H1 (cell line): ENCODE measurements around the gene TRIAP1. TPM values are rescaled to one million over a fixed set of nuclear protein-coding genes. Genes with fewer than 3 reads are reported as not detected.
A peak's percentile ranks its signal among the peaks of the same experiment; 100 is the strongest.

Experiments
- CTCF ChIA-PET: fragments of 300-600 bp; sonication (Branson Sonifier 250); formaldehyde crosslinking; loops from one replicate; lab custom pipeline; 2021; ENCODE audit not compliant: partially characterized antibody; lab: Charles Lee
- POLR2A ChIA-PET: fragments of 300-600 bp; sonication (Branson Sonifier 250); formaldehyde crosslinking; loops from one replicate; lab custom pipeline; 2021; ENCODE audit warnings: inconsistent platforms; ENCODE audit not compliant: partially characterized antibody; lab: Charles Lee
- DNase-seq, 2 experiments: peaks; one replicate each; pipeline versions ENCODE4 v3.0.0 to v3.0.0-alpha.2; 2010 to 2022; ENCODE audit warnings: low spot score in 2 of 2, low read depth in 1 of 2, mixed read lengths in 1 of 2
- FAIRE-seq: peaks from 2 replicates; lab custom pipeline; 2011; peaks lifted over from hg19 to GRCh38; lab: Jason Lieb, UNC
- H2AFZ ChIP-seq: 2 replicates; pipeline ENCODE4 v1.8.1; 2012; ENCODE audit warnings: low read length, inconsistent platforms
- H2AK5ac ChIP-seq: 2 replicates; pipeline ENCODE4 v1.6.1; 2013; ENCODE audit warnings: low read depth, low read length
- H2BK120ac ChIP-seq: replicated peaks from 2 replicates; pipeline ENCODE3; 2013; ENCODE audit warnings: low read depth, low read length, inconsistent platforms
- H2BK12ac ChIP-seq: 2 replicates; pipeline ENCODE4 v1.6.1; 2013; ENCODE audit warnings: low read depth, low read length
- H2BK15ac ChIP-seq: 2 replicates; pipeline ENCODE4 v1.6.1; 2013; ENCODE audit warnings: low read length
- H2BK20ac ChIP-seq: 2 replicates; pipeline ENCODE4 v1.6.1; 2013; ENCODE audit warnings: low read length
- H2BK5ac ChIP-seq: 2 replicates; pipeline ENCODE4 v1.6.1; 2013; ENCODE audit warnings: low read depth, low read length
- H3K14ac ChIP-seq: 2 replicates; pipeline ENCODE4 v1.6.1; 2013; ENCODE audit warnings: inconsistent platforms; ENCODE audit not compliant: insufficient read length
- H3K18ac ChIP-seq: 2 replicates; pipeline ENCODE4 v1.6.1; 2013; ENCODE audit warnings: low read length; ENCODE audit errors: extremely low read depth
- H3K23ac ChIP-seq: 2 replicates; pipeline ENCODE4 v1.6.1; 2013; ENCODE audit warnings: inconsistent platforms; ENCODE audit not compliant: insufficient read length
- H3K23me2 ChIP-seq: 2 replicates; pipeline ENCODE4 v1.6.1; 2013; ENCODE audit warnings: low read depth, low read length
- H3K27ac ChIP-seq: 2 replicates; pipeline ENCODE4 v1.6.1; 2011; ENCODE audit warnings: low read depth, low read length, inconsistent platforms
- H3K27me3 ChIP-seq, 4 experiments: replicated peaks in 1 of 4; 1 replicate in 1 of 4; 2 replicates in 3 of 4; pipeline versions ENCODE4 v1.6.1 to v1.8.1; 2011 to 2013; ENCODE audit warnings: low read length in 3 of 4, mild to moderate bottlenecking in 3 of 4, inconsistent platforms in 2 of 4, mixed read lengths in 2 of 4, moderate library complexity in 1 of 4; ENCODE audit not compliant: control insufficient read depth in 3 of 4, insufficient read depth in 3 of 4; ENCODE audit errors: extremely low read depth in 1 of 4
- H3K36me3 ChIP-seq, 4 experiments: 2 replicates each; pipeline versions ENCODE4 v1.6.1 to v1.8.1; 2011 to 2013; ENCODE audit warnings: mild to moderate bottlenecking in 4 of 4, low read length in 3 of 4, moderate library complexity in 2 of 4, control low read depth in 1 of 4, inconsistent platforms in 1 of 4; ENCODE audit not compliant: insufficient read depth in 4 of 4, control insufficient read depth in 2 of 4
- H3K4ac ChIP-seq: replicated peaks from 2 replicates; pipeline ENCODE3; 2013; ENCODE audit warnings: low read length, low read depth, mixed read lengths, inconsistent platforms; ENCODE audit not compliant: insufficient read length
- H3K4me1 ChIP-seq, 4 experiments: replicated peaks in 1 of 4; 1 replicate in 1 of 4; 2 replicates in 3 of 4; pipeline versions ENCODE4 v1.6.1 to v1.8.1; 2011 to 2013; ENCODE audit warnings: low read length in 3 of 4, inconsistent platforms in 2 of 4, mixed read lengths in 1 of 4; ENCODE audit not compliant: insufficient read depth in 4 of 4, control insufficient read depth in 3 of 4
- H3K4me2 ChIP-seq, 2 experiments: 2 replicates each; pipeline versions ENCODE4 v1.6.1 to v1.8.1; 2011 to 2013; ENCODE audit warnings: low read depth in 2 of 2, low read length in 2 of 2, control low read depth in 1 of 2, inconsistent platforms in 1 of 2, mild to moderate bottlenecking in 1 of 2; ENCODE audit not compliant: insufficient read depth in 1 of 2
- H3K4me3 ChIP-seq, 4 experiments: fragments of 200-600, 300-600 bp in 1 of 4; sonication (generic), shearing (Covaris generic), sonication (Bioruptor Twin) in 1 of 4; 2 replicates each; pipeline versions ENCODE4 v1.5.1 to v1.8.1; 2011 to 2016; ENCODE audit warnings: low read length in 4 of 4, low read depth in 3 of 4, control low read depth in 2 of 4, inconsistent platforms in 2 of 4, mild to moderate bottlenecking in 2 of 4, mixed read lengths in 1 of 4, moderate library complexity in 1 of 4; ENCODE audit not compliant: insufficient read depth in 2 of 4; ENCODE audit errors: extremely low read depth in 1 of 4
- H3K56ac ChIP-seq: replicated peaks from 2 replicates; pipeline ENCODE3; 2013; ENCODE audit warnings: low read depth, mild to moderate bottlenecking, mixed read lengths, low read length, inconsistent platforms; ENCODE audit not compliant: insufficient read length
- H3K79me1 ChIP-seq: 2 replicates; pipeline ENCODE4 v1.6.1; 2013; ENCODE audit warnings: low read depth, low read length, control low read depth
- H3K79me2 ChIP-seq, 2 experiments: 2 replicates each; pipeline versions ENCODE4 v1.6.1 to v1.8.1; 2012 to 2013; ENCODE audit warnings: low read length in 2 of 2, mild to moderate bottlenecking in 2 of 2, inconsistent platforms in 1 of 2; ENCODE audit not compliant: insufficient read depth in 2 of 2, control insufficient read depth in 1 of 2
- H3K9ac ChIP-seq, 4 experiments: replicated peaks in 1 of 4; 1 replicate in 1 of 4; 2 replicates in 3 of 4; pipeline versions ENCODE4 v1.6.1 to v1.8.1; 2011 to 2013; ENCODE audit warnings: low read depth in 3 of 4, low read length in 3 of 4, control low read depth in 2 of 4, mild to moderate bottlenecking in 2 of 4, moderate library complexity in 2 of 4, inconsistent platforms in 1 of 4; ENCODE audit errors: extremely low read depth in 1 of 4
- H3K9me3 ChIP-seq, 2 experiments: 2 replicates each; pipeline versions ENCODE4 v1.6.1 to v1.8.1; 2012 to 2013; ENCODE audit warnings: mild to moderate bottlenecking in 2 of 2, moderate library complexity in 2 of 2, control low read depth in 1 of 2, inconsistent platforms in 1 of 2, low read depth in 1 of 2, low read length in 1 of 2, mixed read lengths in 1 of 2; ENCODE audit not compliant: insufficient read depth in 2 of 2
- H4K20me1 ChIP-seq, 2 experiments: replicated peaks in 1 of 2; 2 replicates each; pipeline versions ENCODE3 to v1.8.1; 2011 to 2013; ENCODE audit warnings: inconsistent platforms in 2 of 2, low read length in 2 of 2, mild to moderate bottlenecking in 1 of 2; ENCODE audit not compliant: insufficient read depth in 2 of 2, control insufficient read depth in 1 of 2
- H4K5ac ChIP-seq: 2 replicates; pipeline ENCODE4 v1.6.1; 2013; ENCODE audit warnings: low read length, low read depth, mixed read lengths, inconsistent platforms; ENCODE audit not compliant: insufficient read length
- H4K8ac ChIP-seq: 2 replicates; pipeline ENCODE4 v1.8.0; 2013; ENCODE audit warnings: mild to moderate bottlenecking, moderate library complexity, low read length, inconsistent platforms; ENCODE audit not compliant: insufficient read depth; ENCODE audit errors: extremely low read depth
- H4K91ac ChIP-seq: replicated peaks from 2 replicates; pipeline ENCODE3; 2013; ENCODE audit warnings: low read length, mixed read lengths, inconsistent platforms; ENCODE audit not compliant: insufficient read length
- CBX8 ChIP-seq: fragments of 300-800, 300-1000 bp; sonication (generic); IDR thresholded peaks from 2 replicates; pipeline ENCODE4 v1.7.1; 2016; ENCODE audit warnings: low read depth, low read length, borderline replicate concordance
- CHD2 ChIP-seq: IDR thresholded peaks from 2 replicates; pipeline ENCODE4 v1.6.1; 2012; ENCODE audit warnings: low read length, improper control_type of control experiment
- FOSL1 ChIP-seq: IDR thresholded peaks from 2 replicates; pipeline ENCODE4 v1.6.1; 2011; ENCODE audit warnings: mild to moderate bottlenecking, low read depth, low read length, moderate library complexity; ENCODE audit not compliant: insufficient read depth
- JUND ChIP-seq: IDR thresholded peaks from 2 replicates; pipeline ENCODE4 v1.6.1; 2011; ENCODE audit warnings: mild to moderate bottlenecking, improper control_type of control experiment, low read length
- WGBS, 2 experiments: shearing (Covaris generic) in 1 of 2; methylation state at CpG; one replicate each; pipeline versions ENCODE4 v1.1.6 to v1.1.7; 2013 to 2015; ENCODE audit warnings: low lambda C conversion rate in 2 of 2, mixed read lengths in 2 of 2, inconsistent platforms in 1 of 2, low coverage in 1 of 2, missing lambda C conversion rate in 1 of 2; ENCODE audit not compliant: insufficient replicate concordance in 2 of 2, insufficient coverage in 1 of 2, insufficient read length in 1 of 2; ENCODE audit errors: extremely low coverage in 1 of 2, missing lambda C conversion rate in 1 of 2; 5-methylcytosine and 5-hydroxymethylcytosine counted together
- polyA plus RNA-seq, 7 experiments: library from polyadenylated mRNA; depleted of rRNA in 3 of 7; stranded (reverse) in 5 of 7; unstranded in 2 of 7; fragments of >200 nt in 5 of 7; fragments of 200-250 nt in 2 of 7; gene quantifications; 1 replicate in 5 of 7; 2 replicates in 1 of 7; 4 replicates in 1 of 7; pipeline versions ENCODE4 v1.2.1 to v1.2.3, GENCODE V29; 2011 to 2013; ENCODE audit warnings: missing spikeins in 2 of 7, mixed read lengths in 2 of 7
- total RNA-seq: library from RNA; stranded (reverse); fragmentation: NEBNext Ultra II Directional; extraction: Animal tissue kit (Norgen Biotek cat#: 25700); gene quantifications from 2 replicates; pipeline ENCODE4 v1.2.1, GENCODE V29; 2021
- TF ChIP-seq, protein P1 (sequence below), 3 experiments: IDR thresholded peaks; 1 replicate in 2 of 3; 2 replicates in 1 of 3; pipeline versions ENCODE4 v1.5.1 to v1.6.1; 2011; ENCODE audit warnings: low read length in 3 of 3, mild to moderate bottlenecking in 3 of 3, inconsistent platforms in 2 of 3, low read depth in 1 of 3, moderate library complexity in 1 of 3; ENCODE audit not compliant: insufficient read depth in 1 of 3; ENCODE audit errors: control extremely low read depth in 1 of 3

Gene TRIAP1
- total and polyA plus RNA-seq, 2 of the 8 experiments (the other 6 are each of a cell fraction or from before 2014, with no cell fraction given), result 42.0 to 63.4 TPM

- Histone ChIP-seq H3K36me3 (no peaks in the 10 kb centered on the region), H2BK5ac (no peak overlapping the region), H3K4ac (no peak overlapping the region), H3K4me2 (no peak overlapping the region), H3K4me3 (no peak overlapping the region), H2AFZ (no peak overlapping the region), H4K5ac (no peak overlapping the region), H3K14ac (no peak overlapping the region), H3K23me2 (no peaks in the 10 kb centered on the region), H4K91ac (no peak overlapping the region), H3K9ac (peak overlapping the region in 1 of 4 experiments; percentile 37; a peak in 1 of 7 replicates), H3K56ac (no peak overlapping the region), H3K27ac (no peak overlapping the region; the same call in 1 of the 2 replicates), H3K4me1 (peaks cover 1 to 7% (median 6%) of the 10 kb centered on the region in 4 experiments), H3K18ac (no peak overlapping the region), H2BK15ac (no peak overlapping the region), H2BK20ac (no peak overlapping the region), H2BK12ac (no peak overlapping the region), H2BK120ac (no peak overlapping the region), H3K79me2 (no peaks in the 10 kb centered on the region), H3K27me3 (no peaks in the 10 kb centered on the region), H3K79me1 (no peaks in the 10 kb centered on the region), H4K20me1 (no peaks in the 10 kb centered on the region), H4K8ac (no peak overlapping the region), H3K9me3 (no peaks in the 10 kb centered on the region), H2AK5ac (no peak overlapping the region), H3K23ac (no peak overlapping the region)
- CTCF ChIA-PET, result interaction anchor here (1.4 to 2.5 kb wide), 3 partner anchors 20 to 39 kb away, joined by 3 to 8 read pairs (median 4); no protein-coding TSS in a partner anchor
- FAIRE-seq, result no peak
- WGBS, 2 experiments, result 81% methylated on average over 3 of the region's 3 CpGs; no CpG with 5 or more reads in 1 of the 2 experiments
- no peak for TF ChIP-seq CBX8
- no peak for TF ChIP-seq FOSL1
- TF ChIP-seq, protein P1, sequence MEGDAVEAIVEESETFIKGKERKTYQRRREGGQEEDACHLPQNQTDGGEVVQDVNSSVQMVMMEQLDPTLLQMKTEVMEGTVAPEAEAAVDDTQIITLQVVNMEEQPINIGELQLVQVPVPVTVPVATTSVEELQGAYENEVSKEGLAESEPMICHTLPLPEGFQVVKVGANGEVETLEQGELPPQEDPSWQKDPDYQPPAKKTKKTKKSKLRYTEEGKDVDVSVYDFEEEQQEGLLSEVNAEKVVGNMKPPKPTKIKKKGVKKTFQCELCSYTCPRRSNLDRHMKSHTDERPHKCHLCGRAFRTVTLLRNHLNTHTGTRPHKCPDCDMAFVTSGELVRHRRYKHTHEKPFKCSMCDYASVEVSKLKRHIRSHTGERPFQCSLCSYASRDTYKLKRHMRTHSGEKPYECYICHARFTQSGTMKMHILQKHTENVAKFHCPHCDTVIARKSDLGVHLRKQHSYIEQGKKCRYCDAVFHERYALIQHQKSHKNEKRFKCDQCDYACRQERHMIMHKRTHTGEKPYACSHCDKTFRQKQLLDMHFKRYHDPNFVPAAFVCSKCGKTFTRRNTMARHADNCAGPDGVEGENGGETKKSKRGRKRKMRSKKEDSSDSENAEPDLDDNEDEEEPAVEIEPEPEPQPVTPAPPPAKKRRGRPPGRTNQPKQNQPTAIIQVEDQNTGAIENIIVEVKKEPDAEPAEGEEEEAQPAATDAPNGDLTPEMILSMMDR (IDR thresholded peaks at IDR 0.05; ENCODE audit: control extremely low read depth in 1 of 3, insufficient read depth in 1 of 3, low read depth in 1 of 3, low read length in 3 of 3), result no peak
- no peak for TF ChIP-seq CHD2
- TF ChIP-seq JUND, result no peak
- POLR2A ChIA-PET, result no interaction called here
- DNase-seq, result no peak
These were observed 40.1 kb downstream of the TRIAP1 start for GRCh38 chr12:120406069-120406468.
